ENCODE measurements around the gene YY1AP1.

DNA sequence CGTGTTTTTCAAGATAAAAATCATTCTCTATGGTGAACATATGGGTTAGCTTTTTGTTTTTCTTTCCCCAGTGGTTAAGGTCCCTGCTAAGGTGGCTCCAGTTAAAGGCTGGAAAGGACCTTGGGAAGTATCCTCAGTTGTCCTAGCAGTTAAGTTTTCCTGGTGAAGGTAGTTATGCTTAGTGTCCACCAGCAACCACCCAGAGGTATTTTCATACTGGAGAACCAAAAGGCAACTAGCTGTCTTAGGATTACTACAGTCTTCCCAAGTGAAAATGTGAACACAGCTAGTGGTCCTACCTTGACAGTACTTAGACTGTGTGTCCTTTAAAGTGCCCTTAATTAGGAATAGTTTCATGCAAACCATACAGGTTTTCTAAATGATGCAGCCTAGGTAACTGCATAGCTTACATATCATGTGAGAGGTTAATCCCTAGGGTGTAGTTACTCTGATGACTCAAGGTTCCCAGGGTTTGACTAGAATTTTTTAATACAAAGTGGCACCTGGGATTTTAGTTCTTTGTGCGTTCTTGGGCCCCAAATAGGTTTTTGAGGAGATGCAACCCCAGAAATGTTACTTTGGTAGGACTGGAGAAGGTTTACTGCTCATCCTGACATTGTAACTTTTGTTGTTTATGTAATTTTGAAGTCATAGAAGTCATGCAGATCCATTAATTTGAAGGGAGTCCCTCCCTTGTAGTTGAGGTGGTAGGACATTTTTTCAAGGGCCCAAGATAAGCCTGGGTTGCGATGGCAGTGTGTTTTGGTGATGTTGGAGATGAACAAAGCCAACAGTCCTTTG lies 36.5 kb downstream of the YY1AP1 start:
- TF ChIP-seq TAF1 (IDR thresholded peaks at IDR 0.05; ENCODE audit: borderline replicate concordance, insufficient read depth, low read length) = no peak
- no peak for TF ChIP-seq POLR2AphosphoS5 (IDR thresholded peaks at IDR 0.05; ENCODE audit: low read depth, low read length)
